ENCODE data around the gene AMER2. TPM values are rescaled to one million over a fixed set of nuclear protein-coding genes. Genes with fewer than 3 reads are reported as not detected.

AMER2 gene
- total and polyA plus RNA-seq, 9 of the 15 experiments (the other 6 are each of a cell fraction or from before 2014, with no cell fraction given): not detected

- peaks cover 14 to 49% of the 10 kb centered on the region in 2 experiments for H3K27me3 ChIP-seq (ENCODE audit: control insufficient read depth in 2 of 2, insufficient read depth in 2 of 2, low read length in 2 of 2)
- H3K9ac ChIP-seq (ENCODE audit: insufficient read depth in 1 of 2, low read depth in 2 of 2, low read length in 2 of 2): no peak overlapping the region
- H3K4me1 ChIP-seq (replicated peaks in 1 of 2; ENCODE audit: control insufficient read depth in 2 of 2, insufficient read depth in 2 of 2, low read length in 2 of 2): no peaks in the 10 kb centered on the region
- H3K36me3 ChIP-seq (ENCODE audit: control insufficient read depth, insufficient read depth, low read length): no peaks in the 10 kb centered on the region
- no peaks in the 10 kb centered on the region for H3K9me3 ChIP-seq (replicated peaks; ENCODE audit: control insufficient read depth, insufficient read depth, low read depth, low read length)
- FAIRE-seq (no peak), DNase-seq (ENCODE audit: extremely low read depth in 1 of 4, low spot score in 3 of 4) (no peak), ATAC-seq (no peak)
- H3K4me2 ChIP-seq (ENCODE audit: insufficient read depth, low read length): no peak overlapping the region
- H2AFZ ChIP-seq (ENCODE audit: low read depth, low read length): no peak overlapping the region
- H3K79me2 ChIP-seq (ENCODE audit: control insufficient read depth, insufficient read depth, low read length): no peaks in the 10 kb centered on the region
- no peaks in the 10 kb centered on the region for H4K20me1 ChIP-seq (replicated peaks; ENCODE audit: control insufficient read depth, insufficient read depth, low read length)
- no peak for TF ChIP-seq ZNF165 (CRISPR knock-in tag; IDR thresholded peaks at IDR 0.05; ENCODE audit: borderline replicate concordance)
- no peak for TF ChIP-seq ETS2 (tag; IDR thresholded peaks at IDR 0.05; ENCODE audit: borderline replicate concordance, poor library complexity, severe bottlenecking)
- TF ChIP-seq SMARCA5 (IDR thresholded peaks at IDR 0.05): no peak
- TF ChIP-seq, protein P1, sequence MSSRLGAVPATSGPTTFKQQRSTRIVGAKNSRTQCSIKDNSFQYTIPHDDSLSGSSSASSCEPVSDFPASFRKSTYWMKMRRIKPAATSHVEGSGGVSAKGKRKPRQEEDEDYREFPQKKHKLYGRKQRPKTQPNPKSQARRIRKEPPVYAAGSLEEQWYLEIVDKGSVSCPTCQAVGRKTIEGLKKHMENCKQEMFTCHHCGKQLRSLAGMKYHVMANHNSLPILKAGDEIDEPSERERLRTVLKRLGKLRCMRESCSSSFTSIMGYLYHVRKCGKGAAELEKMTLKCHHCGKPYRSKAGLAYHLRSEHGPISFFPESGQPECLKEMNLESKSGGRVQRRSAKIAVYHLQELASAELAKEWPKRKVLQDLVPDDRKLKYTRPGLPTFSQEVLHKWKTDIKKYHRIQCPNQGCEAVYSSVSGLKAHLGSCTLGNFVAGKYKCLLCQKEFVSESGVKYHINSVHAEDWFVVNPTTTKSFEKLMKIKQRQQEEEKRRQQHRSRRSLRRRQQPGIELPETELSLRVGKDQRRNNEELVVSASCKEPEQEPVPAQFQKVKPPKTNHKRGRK (tag; IDR thresholded peaks at IDR 0.05): no peak
- TF ChIP-seq POLR2A (conservative IDR thresholded peaks at IDR 0.05): no peak
- TF ChIP-seq FOXJ3 (CRISPR knock-in tag; IDR thresholded peaks at IDR 0.05): no peak
- TF ChIP-seq ZNF311 (CRISPR knock-in tag; IDR thresholded peaks at IDR 0.05): no peak
- no peak for TF ChIP-seq MEIS2 (IDR thresholded peaks at IDR 0.05; ENCODE audit: partially characterized antibody)
- TF ChIP-seq ESRRA (IDR thresholded peaks at IDR 0.05; ENCODE audit: borderline replicate concordance, low read depth): no peak
- no peak for TF ChIP-seq JUN (IDR thresholded peaks at IDR 0.05; ENCODE audit: borderline replicate concordance, low read depth, low read length)
- TF ChIP-seq JUN (CRISPR knock-in tag; IDR thresholded peaks at IDR 0.05; ENCODE audit: borderline replicate concordance): no peak
- TF ChIP-seq RBM25 (IDR thresholded peaks at IDR 0.05; ENCODE audit: low read depth, low read length, severe bottlenecking): no peak
- no peak for TF ChIP-seq POU5F1 (IDR thresholded peaks at IDR 0.05; ENCODE audit: borderline replicate concordance, low read depth, low read length, partially characterized antibody)
- TF ChIP-seq, protein P2, sequence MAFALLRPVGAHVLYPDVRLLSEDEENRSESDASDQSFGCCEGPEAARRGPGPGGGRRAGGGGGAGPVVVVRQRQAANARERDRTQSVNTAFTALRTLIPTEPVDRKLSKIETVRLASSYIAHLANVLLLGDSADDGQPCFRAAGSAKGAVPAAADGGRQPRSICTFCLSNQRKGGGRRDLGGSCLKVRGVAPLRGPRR (CRISPR knock-in tag; IDR thresholded peaks at IDR 0.05): no peak
- BruUV-seq (replicated peaks): no TSS peak
- in situ Hi-C loops (cut with MboI) (no loop called here), intact Hi-C loops (cut with micrococcal nuclease) (no loop called here)
- no peak overlapping the region for H3K4me3 ChIP-seq
- 0% methylated on average over 8 of the region's 8 CpGs for whole genome bisulfite sequencing (ENCODE audit: insufficient coverage, low coverage, missing lambda C conversion rate)
- H3K9me1 ChIP-seq (ENCODE audit: control insufficient read depth, insufficient read depth, low read length): no peaks in the 10 kb centered on the region
- CTCF ChIA-PET (ENCODE audit: low intra/inter-chr PET ratio): no interaction called here
- POLR2A ChIA-PET: interaction anchor here (0.8 kb wide), 1 partner anchor 79 kb away, joined by 4 read pairs; no protein-coding TSS in a partner anchor
- no peak overlapping the region for H3K27ac ChIP-seq (ENCODE audit: extremely low read depth, low read depth, low read length)
Observed at GRCh38 chr13:25207291-25207810, 35.3 kb upstream of the AMER2 start.

All from K562 (cell line).